COLO829 (cell line): Measurements from ENCODE around the gene USP31.
A peak's percentile ranks its signal among the peaks of the same experiment; 100 is the strongest.

ENCODE experiments used
- DNase-seq: peaks from one replicate; pipeline ENCODE4 v3.0.0; 2012; ENCODE audit warnings: low spot score

USP31 gene

DNA sequence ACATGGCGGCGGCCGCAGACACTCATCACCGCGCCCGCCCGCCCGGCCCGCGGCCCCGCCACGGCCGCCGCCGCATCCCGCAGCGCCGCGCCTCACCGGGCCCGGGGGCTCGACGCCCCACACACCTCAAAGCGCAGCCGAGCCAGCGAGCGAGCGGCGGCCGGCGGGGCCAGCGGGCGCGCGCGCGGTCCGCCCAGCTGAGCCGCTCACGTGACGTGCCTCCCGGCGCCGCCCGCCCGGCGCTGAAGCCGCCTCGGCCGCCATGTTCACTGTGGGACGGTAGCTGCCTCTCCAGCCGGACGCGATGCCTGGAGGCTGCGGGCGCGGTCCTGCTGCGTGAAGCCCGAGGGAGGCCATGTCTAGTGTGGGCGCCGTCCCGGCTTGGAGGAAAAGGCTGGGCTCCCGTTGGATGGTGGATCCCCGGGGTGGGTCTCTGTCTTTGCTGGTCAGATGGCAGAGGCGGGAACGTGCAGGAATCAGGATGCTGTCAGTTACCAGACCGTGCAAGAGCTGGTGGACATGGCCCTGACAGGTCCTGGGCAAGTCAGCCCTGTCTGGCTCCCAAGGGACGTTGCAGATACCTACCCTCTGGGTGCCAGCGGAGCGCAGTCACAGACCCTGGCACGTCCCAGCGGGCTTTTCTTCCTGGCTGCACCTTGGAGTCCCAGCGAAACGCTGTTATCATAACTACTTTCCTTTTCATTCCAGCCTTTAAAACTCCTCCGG, at the start of gene USP31:
TSS of gene USP31 (minus strand) at position 186 of the 726 bp plus-strand sequence. CDS start at position 4, 182 bp downstream.
- DNase-seq, result peak; percentile 79

DNA sequence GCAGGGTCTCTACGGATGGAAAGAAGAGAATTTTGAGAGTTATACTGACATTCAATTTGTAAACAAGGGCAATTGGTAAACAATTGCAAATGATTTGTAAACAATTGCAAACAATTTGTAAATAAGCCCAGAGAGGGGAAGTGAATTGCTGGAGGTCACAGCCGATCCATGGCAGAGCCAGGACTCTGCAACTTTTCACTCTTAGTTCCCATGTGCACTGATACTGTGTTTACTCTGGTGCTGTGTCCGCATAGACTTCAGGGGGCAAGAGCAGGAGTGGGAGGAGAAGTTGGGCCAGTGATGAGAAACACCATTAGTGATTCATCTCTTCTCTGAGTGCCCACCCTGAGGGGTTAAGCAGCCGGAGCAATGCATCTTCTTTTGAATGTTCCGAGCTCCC, 47.3 kb upstream of the USP31 start:
- DNase-seq, result no peak

GRCh38 chr16:23195366-23195978, 46.2 kb upstream of the USP31 start:
- DNase-seq, result no peak

GRCh38 chr16:23194497-23195221, 45.4 kb upstream of the USP31 start:
- no peak for DNase-seq

DNA sequence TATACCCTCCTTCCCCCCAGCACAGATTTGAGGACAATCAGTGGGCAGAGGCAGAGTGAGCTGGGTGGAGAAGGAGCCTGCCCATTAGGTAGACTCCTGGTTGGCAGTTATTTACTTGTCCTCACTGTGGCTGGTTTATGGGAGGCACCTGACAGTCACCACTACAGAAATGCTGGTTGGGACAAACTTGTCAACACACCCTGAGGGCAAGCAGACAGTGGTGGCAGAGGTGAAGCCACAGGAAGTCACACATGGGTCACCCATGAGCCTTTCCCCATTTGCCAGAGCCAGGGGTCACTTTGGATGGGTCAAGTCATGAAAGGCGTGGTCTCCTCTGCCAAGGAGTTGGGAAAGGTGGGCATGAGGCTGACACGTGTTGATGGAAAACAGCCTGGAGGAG, 39.7 kb upstream of the USP31 start:
- DNase-seq, result no peak

GRCh38 chr16:23187341-23187740, 38.1 kb upstream of the USP31 start:
- no peak for DNase-seq

DNA sequence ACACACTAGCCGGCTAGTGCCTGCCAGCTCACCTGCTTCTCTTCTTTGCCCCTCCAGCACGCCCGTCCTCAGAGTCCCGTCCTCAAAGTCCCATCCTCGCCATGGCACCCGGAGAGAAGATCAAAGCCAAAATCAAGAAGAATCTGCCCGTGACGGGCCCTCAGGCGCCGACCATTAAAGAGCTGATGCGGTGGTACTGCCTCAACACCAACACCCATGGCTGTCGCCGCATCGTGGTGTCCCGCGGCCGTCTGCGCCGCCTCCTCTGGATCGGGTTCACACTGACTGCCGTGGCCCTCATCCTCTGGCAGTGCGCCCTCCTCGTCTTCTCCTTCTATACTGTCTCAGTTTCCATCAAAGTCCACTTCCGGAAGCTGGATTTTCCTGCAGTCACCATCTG, 36.9 kb upstream of the USP31 start:
- DNase-seq, result no peak

DNA sequence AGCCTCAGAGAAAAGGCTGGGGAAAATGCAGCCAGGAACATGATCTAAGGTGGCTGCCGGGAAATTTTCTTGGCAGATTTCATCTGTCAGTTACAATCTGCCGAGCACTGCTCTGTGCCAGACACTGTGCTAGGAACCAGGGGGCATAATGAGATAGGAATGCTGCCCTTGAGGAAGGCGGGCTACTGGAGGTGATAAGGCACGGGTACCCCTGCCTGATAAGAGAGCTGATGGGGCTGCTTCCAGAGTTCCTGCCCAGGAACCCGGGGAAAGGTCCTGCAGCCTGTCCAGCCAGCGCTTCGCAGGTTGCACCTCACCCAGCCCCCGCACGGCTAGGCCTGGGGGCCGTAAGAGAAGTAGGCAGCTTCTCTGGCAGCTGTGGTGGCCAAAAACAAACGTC, 36.4 kb upstream of the USP31 start:
- DNase-seq, result no peak

DNA sequence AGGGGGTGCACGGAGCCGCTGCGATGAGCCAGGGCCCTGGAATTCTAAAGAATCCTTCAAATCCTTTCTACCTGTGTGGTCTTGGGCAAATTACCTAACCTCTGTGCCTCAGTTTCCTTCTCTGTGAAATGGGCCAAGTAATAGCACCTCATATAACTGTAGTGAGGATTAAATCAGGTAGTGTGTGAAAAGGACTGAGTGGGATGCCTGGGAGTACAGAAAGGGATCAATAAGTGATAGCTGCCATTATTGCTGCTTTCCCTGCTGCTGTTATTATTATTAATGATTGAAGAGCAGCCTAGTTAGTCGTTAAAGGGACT, 34.3 kb upstream of the USP31 start:
- no peak for DNase-seq

GRCh38 chr16:23182679-23183542, 33.7 kb upstream of the USP31 start, which contains the start of gene SCNN1G:
TSS of gene SCNN1G (plus strand) at chr16:23182745. CDS start at chr16:23186272, 3,527 bp downstream.
- no peak for DNase-seq

- peak; percentile 51 for DNase-seq
Measured at GRCh38 chr16:23182206-23182678, 33.0 kb upstream of the USP31 start.

DNA sequence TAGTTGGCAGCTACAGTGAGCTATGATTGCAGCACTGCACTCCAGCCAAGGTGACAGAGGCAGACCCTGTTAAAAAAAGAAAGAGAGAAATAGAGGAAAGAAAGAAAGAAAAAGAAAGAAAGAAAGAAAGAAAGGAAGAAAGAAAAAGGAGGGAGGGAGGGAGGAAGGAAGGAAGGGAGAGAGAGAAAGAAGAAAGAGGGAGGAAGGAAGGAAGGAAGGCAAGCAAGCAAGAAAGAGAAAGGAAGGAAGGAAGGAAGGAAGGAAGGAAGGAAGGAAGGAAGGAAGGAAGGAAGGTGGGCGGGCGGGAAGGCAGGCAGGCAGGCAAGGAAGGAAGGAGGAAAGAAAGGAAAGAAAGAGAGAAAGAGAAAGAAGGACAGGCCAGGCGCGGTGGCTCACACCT, 32.3 kb upstream of the USP31 start:
- no peak for DNase-seq

DNA sequence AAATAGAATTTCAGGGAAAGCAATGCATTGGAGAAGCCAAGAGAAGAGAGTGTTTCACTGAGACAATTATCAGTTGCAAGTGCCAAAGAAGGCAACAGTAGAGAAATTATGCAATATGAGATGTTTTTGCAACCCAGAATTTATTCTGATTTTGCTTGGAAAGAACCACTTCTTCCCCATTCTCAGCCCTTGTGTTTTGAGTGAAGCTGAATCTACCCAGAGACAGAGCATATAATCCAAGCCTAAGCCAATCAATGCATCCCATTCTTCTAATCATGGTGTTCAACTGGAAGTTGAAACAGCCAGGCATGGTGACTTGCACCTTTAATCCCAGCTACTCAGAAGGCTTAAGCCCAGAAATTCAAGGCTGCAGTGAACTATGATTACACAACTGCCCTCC, 26.4 kb upstream of the USP31 start:
- no peak for DNase-seq

DNA sequence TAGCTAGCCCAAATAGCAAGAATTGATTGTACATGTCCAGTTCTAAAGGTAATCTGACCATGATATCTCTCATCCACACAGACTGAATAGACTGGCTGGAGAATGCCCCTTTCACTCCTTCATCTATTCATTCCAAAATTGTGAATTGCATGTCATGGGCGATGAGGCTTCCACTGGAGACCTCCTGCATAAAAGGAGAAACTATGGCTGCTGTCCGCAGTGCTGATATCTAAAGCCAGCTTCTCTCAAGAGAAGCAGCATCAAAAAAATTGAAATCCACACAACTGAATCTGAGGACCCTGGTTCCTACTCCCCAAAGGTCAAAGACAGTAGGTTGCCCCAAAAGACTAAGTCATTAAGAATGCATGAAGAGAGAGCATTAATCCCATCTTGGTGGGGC, 25.4 kb upstream of the USP31 start:
- DNase-seq, result peak; percentile 20

- no peak for DNase-seq
Measured at GRCh38 chr16:23172994-23173393, 23.7 kb upstream of the USP31 start.

- no peak for DNase-seq
Measured at GRCh38 chr16:23172583-23172982, 23.3 kb upstream of the USP31 start.

DNA sequence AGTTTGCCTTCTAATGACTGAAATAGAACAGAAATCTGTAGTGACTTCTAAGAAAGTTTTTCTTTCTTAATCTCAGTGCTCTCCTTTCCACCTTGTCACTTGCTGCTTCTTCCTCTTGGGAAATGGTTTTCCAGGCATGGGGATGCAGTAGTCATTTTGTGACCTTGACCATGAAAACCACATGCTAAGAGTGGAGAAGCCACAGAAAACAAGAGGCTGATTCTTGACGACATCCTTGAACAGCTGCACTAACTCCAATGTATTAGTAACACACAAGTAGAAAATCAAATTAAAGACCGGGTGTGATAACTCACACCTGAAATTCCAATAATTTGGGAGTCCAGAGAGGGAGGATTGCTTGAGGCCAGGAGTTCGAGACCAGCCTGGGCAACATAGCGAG, 15.5 kb upstream of the USP31 start:
- DNase-seq, result no peak

GRCh38 chr16:23163921-23164320, 14.7 kb upstream of the USP31 start:
- no peak for DNase-seq

GRCh38 chr16:23160574-23160973, 11.3 kb upstream of the USP31 start:
- no peak for DNase-seq

- no peak for DNase-seq
Measured at GRCh38 chr16:23160082-23160481, 10.8 kb upstream of the USP31 start.

DNA sequence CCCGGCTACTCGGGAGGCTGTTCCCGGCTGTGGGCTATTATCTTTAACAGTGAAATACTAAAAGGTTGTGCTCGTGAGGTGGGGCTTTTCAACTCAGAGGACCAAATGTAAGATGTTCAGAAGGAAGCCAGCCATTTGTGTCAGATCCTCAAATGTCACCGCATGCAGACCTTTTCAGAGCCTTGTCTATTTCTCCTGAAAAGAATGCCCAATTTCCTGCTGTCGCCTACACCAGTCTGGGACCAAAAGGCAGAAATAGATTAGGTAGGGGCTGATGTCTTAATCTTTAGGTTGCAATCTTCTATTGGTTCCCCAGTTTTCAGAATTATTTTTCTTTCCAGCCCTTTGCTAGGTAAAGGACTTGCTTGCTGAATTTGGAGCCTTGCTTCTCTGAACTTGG, 8.9 kb upstream of the USP31 start:
- no peak for DNase-seq

DNA sequence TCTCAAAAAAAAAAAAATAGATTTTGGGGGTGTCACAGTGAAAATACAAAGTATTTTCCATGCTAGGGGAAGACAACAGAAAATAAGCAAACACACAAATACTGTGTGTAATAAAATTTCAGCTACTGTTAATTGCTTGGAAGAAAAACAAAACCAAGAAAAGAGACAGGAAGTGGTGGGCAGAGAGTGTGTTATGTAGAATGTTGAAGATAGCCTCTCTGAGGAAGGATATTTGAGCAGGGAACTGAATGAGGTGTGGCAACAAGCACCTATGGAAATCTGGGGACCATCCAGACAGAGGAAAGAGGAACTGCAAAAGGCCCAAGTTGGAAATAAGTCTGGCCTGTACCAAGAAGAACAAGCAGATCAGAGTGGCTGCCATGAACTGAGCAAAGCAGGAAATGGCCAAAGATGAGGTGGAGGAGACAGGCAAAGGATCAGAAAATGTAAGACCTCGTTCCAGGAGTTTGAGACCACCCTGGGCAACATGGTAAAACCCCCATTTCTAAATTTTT, 7.8 kb upstream of the USP31 start:
- DNase-seq, result no peak
